LNCAP (cell line): ENCODE measurements around the gene EPN1.

Experiments used
- TF ChIP-seq, protein P1 (sequence below): fragments of 450-650 bp; IDR thresholded peaks from 2 replicates; pipeline ENCODE4 v1.5.1; 2017; ENCODE audit warnings: mild to moderate bottlenecking

Gene EPN1

DNA sequence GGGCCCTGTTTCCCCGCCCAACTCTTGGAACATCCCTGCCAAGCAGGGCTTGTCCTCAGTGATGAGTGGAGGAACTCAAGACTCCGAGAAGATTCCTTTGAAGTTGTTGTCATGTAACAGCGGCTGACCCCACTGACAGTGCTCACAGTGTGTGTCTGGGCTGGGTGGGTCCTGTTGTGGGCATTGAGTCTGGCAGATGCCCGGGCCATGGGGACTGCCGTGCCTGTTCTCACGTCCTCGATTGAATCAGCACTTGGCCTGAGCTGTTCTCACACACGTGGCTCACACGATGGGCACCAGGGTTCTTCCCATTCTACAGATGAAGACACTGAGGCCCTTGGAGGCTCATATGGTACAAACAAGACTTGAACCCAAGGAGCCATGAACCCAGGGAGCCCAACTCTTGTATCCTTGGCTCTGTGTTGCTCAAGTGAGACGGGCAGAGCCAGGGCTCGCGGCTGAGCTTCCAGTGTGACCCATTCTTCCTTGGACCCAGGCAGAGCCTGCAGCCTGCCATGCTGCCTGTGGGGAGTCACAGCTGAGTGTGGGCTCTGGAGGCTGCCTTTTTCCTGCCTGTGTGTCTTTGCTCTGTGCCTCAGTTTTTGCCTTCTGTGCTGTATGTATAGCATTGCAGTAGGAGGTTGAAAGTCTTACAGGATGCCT, 8.6 kb upstream of the EPN1 start:
- TF ChIP-seq, protein P1, sequence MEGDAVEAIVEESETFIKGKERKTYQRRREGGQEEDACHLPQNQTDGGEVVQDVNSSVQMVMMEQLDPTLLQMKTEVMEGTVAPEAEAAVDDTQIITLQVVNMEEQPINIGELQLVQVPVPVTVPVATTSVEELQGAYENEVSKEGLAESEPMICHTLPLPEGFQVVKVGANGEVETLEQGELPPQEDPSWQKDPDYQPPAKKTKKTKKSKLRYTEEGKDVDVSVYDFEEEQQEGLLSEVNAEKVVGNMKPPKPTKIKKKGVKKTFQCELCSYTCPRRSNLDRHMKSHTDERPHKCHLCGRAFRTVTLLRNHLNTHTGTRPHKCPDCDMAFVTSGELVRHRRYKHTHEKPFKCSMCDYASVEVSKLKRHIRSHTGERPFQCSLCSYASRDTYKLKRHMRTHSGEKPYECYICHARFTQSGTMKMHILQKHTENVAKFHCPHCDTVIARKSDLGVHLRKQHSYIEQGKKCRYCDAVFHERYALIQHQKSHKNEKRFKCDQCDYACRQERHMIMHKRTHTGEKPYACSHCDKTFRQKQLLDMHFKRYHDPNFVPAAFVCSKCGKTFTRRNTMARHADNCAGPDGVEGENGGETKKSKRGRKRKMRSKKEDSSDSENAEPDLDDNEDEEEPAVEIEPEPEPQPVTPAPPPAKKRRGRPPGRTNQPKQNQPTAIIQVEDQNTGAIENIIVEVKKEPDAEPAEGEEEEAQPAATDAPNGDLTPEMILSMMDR: no peak

DNA sequence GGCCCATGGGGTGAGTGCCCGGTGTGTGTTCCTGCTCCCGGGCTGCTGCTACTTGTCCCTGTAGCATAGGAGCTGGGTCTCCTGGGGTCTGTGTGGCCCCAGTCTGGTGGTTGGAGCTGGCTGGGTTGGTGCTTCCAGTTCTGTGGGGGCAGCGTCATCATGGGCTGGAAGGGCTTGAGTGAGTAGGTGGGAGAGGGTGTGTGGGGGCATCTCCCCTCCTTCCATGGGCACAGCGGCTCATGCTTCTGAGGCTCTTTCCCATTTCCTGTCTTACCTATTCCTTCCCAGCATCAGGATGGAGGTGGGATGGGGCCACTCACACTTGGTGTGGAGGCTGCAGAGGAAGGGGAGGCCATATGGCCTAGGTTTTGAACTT, 8.0 kb upstream of the EPN1 start:
- TF ChIP-seq, protein P1: no peak

DNA sequence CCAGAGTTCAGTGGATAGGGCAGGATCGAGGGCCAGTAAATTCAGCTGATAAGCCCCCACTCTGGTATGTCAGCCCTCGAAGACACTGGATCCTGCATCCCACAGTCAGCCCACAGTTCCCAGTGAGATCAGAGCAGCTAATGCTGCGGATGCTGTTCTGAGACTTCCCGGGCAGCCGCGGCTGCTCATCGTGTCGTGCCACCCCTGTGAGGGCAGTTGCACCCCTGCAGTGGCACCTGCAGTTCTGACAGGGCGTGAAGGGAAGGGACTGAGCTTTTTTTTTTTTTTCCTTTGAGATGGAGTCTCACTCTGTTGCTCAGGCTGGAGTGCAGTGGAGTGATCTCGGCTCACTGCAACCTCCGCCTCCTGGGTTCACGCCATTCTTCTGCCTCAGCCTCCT, 7.5 kb upstream of the EPN1 start:
- TF ChIP-seq, protein P1: no peak

DNA sequence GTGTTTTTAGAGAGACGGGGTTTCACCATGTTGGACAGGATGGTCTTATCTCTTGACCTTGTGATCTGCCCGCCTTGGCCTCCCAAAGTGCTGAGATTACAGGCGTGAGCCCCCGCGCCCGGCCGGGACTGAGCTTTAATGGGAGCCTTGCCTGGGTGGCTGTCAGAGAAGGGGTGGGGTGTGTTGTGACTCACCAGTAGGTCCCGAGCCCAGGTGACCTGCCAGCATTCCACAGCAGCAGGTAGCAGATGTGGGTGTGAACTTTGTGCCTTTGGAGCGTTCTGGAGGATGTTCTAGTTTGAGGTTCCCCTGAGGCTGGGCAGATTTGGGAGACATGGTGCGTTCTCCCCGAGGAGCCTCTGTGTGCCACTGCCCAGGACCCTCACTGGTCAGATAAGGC, 7.1 kb upstream of the EPN1 start:
- TF ChIP-seq, protein P1: no peak

DNA sequence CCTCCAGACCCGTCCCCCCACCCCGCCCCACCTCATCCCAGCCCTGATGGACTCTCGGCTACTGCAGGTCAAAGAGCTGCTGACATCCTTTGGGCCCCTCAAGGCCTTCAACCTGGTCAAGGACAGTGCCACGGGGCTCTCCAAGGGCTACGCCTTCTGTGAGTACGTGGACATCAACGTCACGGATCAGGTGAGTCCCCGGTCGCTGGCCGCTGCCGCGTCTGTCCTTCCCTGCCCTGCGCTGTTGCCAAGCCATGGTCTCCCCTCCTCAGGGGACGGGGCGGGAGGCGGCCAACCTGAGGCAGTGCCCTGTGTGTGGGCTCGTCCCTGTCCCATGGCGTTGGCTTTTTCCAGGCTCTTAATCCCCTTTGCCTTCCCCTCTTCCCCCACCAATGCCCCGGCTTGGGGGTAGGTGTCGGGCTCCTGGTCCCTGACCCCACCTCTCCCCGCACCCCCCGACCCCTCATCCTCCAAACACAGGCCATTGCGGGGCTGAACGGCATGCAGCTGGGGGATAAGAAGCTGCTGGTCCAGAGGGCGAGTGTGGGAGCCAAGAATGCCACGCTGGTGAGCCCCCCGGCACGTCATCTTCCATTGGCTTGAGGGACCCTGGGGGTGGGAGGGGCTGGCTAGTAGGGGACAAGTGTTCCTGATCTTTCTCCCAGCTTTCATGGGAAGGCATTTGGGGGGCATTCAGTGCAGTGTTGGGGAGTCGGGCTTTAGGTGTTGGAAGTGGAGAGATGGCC, 6.2 kb upstream of the EPN1 start:
- TF ChIP-seq, protein P1: no peak

DNA sequence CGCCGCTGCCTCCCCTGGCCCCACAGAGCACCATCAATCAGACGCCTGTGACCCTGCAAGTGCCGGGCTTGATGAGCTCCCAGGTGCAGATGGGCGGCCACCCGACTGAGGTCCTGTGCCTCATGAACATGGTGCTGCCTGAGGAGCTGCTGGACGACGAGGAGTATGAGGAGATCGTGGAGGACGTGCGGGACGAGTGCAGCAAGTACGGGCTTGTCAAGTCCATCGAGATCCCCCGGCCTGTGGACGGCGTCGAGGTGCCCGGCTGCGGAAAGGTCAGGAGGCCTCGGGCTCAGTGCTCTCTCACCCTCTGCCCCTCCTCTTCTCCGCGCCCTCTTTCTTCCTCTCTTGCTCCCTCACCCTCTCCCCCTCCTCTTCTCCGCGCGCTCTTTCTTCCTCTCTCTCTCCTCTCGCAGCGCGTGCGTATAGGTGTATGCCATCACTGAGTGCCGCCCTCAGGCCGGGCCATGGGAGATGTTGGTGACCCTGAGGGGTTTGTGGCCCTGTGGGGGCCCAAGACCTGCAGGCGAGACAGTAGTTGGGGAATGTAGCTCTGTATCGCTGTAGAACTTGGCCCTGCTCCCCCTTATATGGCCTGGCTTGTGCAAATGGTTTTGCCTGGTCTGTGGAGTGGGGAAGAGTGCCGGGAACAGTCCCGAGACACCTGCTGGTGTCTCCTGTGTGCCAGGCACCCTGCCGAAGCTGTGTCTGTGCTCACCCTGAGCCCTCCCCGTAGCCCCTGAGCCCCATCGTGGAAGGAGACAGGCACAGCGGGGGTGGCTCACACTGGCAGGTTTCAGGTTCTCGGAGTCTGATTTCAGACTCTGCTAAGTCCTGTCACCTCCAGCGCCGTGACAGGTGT, 5.4 kb upstream of the EPN1 start:
- TF ChIP-seq, protein P1: no peak

DNA sequence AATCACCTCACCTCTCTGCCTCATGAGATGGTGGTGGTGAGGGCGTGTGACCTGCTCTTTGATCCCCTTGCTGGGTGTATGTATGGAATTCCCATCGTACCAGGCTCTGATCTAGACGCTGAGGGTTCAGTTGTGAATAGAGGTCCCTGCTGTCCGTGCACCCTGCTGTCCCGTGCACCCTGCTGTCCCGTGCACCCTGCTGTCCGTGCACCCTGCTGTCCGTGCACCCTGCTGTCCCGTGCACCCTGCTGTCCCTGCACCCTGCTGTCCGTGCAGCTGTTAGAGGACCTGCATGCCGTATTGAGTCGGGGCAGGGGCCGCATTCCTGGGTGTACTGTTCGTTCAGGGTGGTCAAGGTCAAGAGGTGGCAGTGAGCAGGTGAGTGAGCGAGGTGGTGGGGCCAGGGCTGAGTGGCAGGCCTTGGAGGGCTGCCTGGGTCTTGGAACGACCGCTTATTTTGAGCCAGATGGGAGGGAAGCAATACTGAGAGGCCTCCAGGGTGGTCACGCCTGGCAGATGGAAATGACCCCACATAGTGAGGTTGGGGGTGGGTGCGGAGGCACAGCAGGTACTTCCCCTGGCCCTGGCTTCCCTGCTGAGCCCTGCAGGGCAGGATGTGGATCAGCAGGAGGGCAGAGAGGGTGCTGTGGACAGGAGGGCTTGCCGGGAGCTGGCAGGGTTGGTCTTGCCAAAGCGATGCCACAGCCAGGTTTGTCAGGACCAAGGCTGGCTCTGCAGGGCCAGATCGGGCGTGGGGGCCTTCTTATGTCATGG, 4.6 kb upstream of the EPN1 start:
- TF ChIP-seq, protein P1: no peak
